HG03342 (cell line): Measurements from ENCODE around the gene ABCC8.
"Not testable (repeated sequence)": the region's sequence is repeated elsewhere in the genome, so short reads cannot be mapped to it uniquely, and the experiment has no call there.

Experiments
- ATAC-seq: cut with Tn5 transposase; IDR thresholded peaks from one replicate; pipeline ENCODE4 v1.9.1; 2021; ENCODE audit warnings: mild to moderate bottlenecking, moderate library complexity; ENCODE audit not compliant: unreplicated experiment

ABCC8 gene

GRCh38 chr11:17432002-17432401, 44.6 kb downstream of the ABCC8 start:
- no peak for ATAC-seq

- no peak for ATAC-seq
Measured at GRCh38 chr11:17431139-17431538, 45.5 kb downstream of the ABCC8 start.

DNA sequence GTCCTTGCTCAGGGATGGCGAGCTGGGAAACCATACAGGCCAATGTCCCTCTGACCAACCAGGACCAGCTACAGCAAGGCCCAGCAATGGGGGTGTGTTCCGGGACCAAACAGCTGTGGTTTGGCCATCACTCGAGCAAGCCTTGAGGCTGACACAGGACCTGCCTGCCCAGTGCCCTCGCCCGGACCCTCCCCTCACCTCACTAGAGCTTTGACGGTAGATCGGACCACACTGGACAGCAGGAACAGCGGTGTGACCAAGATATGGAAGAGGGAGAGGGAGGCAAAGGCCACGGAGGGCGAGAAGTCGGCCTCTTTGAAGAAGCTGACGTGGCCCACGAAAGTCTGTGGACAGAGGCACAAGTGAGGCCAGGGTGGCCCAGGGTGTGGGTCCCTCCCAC, 46.0 kb downstream of the ABCC8 start:
- no peak for ATAC-seq

DNA sequence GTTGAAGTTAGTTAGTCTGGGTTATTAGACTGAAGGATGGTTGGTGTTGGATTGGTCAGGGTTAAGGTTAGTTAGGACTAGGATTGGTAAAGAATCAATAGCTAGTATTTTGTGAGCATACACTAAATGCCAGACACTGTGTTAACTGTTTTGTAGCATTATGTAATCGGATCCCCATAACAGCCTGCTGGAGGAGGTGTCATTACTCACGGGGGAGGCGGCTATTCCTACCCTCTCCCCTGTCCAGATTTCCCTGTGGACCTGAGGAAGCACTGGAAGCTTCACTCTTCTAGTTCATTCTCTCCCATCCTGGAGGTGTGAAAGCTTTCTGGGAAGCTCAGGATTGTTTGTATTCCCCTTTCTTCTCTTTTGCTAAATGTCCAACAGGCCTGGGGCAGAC, 47.7 kb downstream of the ABCC8 start:
- ATAC-seq, result no peak

DNA sequence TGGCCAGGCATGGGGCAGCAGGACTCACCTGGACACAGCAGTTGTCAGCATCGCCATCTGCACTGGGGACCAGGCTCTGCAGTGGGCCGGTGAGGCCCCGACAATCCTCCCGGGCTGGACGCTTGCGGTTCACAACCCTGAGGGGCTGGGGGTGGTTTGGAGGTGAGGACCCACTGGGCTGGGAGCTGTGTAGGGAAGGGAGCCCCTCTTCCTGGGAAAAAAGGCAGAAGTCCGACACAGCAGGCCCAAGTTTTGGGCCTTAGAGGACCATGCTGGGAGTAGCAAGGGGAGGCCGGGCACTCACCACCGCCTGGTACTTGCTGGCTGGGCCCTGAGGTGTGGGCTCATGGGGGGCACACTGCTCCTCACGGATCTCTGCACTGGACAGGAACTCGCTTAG, 48.4 kb downstream of the ABCC8 start:
- ATAC-seq, result no peak

GRCh38 chr11:17426233-17426632, 50.4 kb downstream of the ABCC8 start:
- not testable (repeated sequence) for ATAC-seq

DNA sequence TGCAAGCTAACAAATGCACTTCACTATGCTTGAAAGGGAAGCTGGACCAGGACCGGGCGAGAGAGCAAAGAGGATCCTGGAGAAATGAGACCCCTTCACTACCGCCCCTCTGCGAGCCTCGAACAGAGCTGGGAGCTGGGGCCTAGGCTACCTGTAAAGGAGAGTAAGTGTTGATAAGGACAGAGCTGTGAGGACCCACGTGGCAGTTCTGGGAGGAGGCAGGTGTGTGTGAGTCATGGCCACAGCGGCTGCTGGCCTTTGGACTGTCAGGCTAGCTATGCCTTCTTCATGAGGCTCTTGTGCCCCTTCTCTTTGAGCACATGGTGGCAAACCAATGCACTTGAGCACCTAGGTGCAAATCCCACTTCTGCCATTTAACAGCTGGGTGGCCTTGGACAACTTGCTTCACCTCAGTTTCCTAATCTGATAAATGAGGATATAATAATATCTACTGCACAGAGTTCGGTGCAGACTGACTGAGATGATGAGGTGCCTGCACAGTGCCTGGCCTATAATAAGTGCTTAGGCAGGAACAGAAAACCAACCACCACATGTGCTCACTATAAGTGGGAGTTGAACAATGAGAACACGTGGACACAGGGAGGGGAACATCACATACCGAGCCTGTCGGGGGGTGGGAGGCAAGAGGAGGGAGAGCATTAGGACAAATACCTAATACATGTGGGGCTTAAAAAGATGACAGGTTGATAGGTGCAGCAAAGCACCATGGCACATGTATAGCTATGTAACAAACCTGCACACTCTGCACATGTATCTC, 52.9 kb downstream of the ABCC8 start:
- ATAC-seq, result no peak

GRCh38 chr11:17421781-17422180, 54.9 kb downstream of the ABCC8 start:
- no peak for ATAC-seq

DNA sequence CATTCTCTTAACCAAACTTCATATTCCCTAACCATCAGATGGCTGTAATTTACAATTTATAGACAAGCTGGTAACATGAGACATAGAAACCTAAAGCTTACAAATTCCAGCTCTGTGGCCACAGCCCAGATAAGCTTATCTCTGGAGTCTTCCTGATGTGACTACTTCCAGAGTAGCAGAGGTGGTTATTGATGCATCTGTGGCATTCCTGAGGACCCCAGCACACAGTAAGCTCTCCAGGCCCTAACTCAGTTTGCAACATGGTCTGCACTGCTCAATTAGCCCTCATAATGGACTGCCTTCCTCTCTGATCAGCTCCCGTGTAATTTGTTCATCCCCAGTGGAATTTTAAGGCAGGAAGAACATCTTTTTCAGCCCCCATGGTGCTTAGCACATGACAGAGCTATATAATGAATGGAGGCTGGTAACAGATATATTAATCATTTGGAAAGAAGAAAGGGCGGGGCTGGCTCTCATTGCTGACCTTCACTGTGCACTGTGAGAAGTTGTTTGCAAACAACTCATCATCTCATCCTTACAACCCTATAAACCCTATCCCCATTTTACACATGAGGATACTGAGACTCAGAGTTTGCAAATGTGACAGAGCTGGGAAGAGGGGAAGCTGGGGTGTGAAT, 58.1 kb downstream of the ABCC8 start:
- ATAC-seq, result no peak

- ATAC-seq, result no peak
Measured at GRCh38 chr11:17416492-17416891, 60.2 kb downstream of the ABCC8 start.

DNA sequence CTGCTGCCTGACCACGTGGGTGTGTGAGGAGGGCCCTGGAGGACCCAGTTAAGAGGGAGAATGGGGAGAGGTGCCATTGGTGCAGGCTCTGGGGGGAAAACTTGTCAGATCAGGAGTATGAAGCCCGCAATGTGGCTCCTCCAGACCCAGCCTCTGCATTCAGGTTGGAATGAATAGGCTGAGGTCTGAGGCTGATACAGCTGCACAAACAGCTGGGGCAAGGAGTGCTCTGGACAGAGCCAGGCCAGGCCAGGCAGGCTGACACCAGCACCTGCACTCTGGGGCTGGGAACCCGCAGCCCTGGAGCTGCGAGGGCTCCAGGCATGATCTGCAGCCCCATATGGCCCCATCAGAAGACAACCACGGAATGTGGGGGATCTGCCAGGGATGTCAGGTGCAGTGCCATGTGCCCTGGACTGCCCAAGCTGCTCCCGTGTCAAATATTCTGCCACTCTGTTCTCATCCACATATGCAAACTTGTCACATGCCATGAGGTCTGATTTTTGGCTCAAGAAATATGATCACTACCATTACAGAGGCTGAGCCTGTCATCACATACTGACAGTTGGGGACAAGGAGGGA, 61.0 kb downstream of the ABCC8 start:
- no peak for ATAC-seq

GRCh38 chr11:17414992-17415391, 61.7 kb downstream of the ABCC8 start:
- ATAC-seq, result no peak

DNA sequence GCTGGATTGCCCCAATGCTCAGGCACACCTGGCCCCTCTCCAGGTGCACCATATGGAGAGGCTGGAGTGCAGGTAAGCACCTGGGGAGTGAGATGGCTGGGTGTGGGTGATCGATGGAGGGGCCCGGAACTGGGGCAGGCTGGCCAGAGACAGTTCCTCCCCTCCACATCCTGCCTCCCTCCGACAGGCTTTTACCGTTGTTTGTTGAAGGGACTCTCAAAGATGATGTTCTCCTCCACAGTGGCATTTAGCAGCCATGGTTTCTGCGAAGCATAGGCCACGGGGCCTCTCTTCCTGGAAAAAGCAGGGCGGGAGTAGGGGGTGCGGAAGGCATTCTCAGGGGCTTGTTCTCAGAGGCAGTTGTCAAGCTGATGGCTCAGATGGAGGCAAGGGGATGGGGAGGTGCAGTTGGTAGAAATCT, 62.3 kb downstream of the ABCC8 start:
- ATAC-seq, result no peak

DNA sequence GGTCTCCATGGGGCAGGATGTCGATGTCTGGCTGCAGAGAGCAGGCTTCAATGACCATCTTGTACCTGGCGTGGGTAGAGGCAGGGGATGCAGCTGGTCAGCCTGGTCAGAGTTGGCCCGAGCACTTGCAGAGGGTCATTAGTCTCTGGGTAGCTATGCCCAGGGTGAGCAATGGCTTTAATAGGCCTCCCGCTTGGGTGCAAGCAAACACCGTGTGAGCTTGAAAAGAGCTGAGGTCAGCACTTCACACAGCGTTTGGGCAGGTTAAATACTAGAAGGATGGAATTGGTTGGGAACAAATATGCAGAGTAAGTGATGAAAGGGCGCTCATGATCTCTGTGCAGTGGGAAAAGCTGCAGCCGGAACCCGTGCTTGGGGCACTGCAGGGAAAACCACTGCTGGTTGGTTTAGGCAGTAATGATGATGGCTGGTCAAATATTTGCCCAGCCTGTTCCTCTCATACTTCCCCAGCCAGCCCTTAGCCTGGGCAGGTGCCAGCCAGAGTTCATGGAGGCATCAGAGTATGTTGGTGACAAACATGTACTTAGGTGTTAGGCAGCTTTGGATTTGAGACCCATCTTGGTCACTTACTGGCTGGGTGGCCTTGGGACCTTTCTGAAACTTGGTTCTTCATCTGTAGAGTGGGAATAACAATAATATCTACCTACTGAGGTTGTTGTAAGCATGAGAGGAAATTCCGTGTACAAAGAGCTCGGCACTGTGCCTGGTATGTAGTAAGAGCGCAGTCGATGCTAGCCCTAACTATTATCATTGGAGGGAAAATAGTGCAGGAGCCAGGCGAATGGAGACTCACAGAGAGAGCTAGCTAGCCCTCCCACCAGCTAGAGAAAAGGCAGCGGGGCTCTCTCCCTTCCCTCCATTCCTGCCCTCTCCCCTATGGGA, 63.0 kb downstream of the ABCC8 start:
- ATAC-seq, result no peak

DNA sequence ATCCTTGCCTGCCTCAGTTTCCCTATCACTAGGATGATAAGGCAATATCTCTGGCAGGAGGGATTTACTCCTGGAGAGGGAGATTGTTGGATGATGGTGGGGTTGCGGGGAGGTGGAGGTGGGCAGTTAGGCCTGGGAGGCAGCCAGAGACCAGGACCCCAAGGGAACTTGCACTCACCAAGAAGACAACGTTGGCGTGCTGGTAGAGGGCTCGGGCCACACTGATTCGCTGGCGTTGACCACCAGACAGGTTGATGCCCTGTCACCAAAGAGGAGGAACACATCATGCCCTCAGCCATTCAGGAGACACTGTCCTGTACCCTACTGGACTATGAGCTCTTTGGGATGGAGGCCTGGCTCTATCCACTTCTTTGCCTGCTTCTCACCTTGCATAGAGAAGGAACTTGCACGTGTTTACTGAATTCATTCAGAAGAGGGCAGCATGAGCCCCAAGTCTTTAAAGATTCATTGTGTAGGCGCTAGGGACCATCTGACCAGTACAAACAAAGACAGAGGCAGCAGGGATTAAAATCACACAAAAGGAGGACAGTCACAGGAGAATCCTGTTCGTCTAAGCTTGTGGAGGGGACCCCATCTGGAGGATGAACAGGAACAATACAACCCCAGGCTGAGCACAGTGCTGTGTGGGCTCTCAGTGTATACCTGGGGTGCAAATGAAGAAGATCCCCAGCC, 64.0 kb downstream of the ABCC8 start:
- no peak for ATAC-seq

GRCh38 chr11:17411418-17411817, 65.2 kb downstream of the ABCC8 start:
- no peak for ATAC-seq

DNA sequence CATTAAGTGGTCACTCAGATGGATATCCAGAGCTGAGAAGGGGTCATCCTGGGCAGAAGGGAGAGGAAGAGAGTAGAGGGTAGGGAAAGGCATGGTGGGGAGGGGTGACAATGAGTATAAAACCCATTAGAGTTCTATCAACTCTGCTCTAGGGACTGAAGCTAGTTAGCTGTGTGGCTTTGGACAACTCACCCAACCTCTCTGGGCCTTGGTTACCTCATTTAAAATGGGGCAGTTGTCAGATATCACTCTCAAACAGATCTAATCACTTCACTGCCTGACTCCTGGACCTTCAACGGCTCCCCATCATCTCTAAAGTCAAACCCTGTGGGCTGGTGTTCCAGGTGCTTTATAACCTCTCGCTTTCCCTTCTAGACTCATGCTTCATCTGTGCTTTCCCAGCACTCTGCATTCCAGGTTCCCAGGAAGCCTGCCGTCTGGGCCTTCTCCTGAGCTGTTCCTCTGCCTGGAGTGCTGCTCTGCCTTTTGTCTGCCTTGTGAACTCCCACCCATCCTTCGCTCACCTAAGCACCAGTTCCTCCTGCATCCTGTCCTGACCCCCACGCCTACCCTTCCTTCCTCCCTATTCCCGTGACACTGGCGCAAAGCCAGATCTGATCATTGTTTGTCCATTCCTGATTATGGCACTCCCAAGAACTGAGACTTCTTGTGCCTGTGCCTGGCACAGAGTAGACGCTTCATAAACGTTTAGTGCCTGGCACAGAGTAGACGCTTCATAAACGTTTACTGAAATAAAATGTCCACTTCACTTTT, 65.9 kb downstream of the ABCC8 start:
- no peak for ATAC-seq

DNA sequence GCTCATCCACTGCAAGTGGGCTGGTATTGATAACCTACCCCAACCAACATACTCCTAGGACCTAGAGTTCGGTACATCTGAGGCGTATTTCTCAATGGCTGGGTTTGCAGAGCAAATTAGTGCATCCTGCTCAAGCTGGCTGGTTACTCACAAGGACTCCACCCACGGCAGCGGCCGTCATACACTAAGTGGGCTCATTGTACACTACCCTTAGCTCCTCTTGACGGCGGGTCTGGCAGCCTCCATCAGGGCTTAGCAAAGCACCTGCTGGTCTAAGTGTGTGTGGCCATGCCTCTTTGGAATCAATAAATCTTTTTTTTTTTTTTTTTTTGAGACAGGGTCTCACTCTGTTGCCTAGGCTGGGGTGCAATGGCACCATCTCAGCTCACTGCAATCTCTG, 68.0 kb downstream of the ABCC8 start:
- ATAC-seq, result no peak

- no peak for ATAC-seq
Measured at GRCh38 chr11:17408026-17408425, 68.6 kb downstream of the ABCC8 start.

GRCh38 chr11:17407575-17407974, 69.1 kb downstream of the ABCC8 start:
- no peak for ATAC-seq
